ENCODE data around the gene USP6. TPM values are rescaled to one million over a fixed set of nuclear protein-coding genes. Genes with fewer than 3 reads are reported as not detected.
"Not testable (repeated sequence)": the region's sequence is repeated elsewhere in the genome, so short reads cannot be mapped to it uniquely, and the experiment has no call there.

USP6 gene
- total RNA-seq, 1 experiment from 2014 or later = not detected

GRCh38 chr17:5118219-5118618 lies 2.4 kb downstream of the USP6 start:
- no peaks in the 10 kb centered on the region for H3K9me3 ChIP-seq
- no peak for DNase-seq
- H3K27me3 ChIP-seq = no peaks in the 10 kb centered on the region
- H3K4me3 ChIP-seq = no peak overlapping the region
- H3K36me3 ChIP-seq = peaks cover 7% of the 10 kb centered on the region; the same call in 1 of the 2 replicates

DNA sequence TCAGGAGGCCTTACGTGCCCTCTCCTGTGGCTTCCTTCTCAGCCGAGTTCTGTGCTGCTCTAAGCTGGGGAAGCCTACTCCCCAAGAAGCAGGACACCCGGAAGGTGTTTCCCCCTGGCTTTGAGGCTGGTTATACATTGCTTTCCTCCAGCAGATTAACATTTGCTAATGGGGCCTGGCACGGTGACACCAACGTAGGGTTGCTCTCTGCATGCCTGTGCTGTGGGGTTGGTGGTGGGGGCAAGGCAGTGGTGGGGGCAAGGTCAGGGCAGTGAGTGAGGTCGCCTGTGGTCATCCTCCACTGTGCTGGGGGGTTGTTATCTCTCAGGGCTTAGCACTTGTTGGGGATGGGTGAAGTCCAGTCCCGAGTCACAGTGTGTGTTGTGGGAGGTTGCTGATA lies 4.2 kb downstream of the USP6 start:
- DNase-seq = no peak
- H3K36me3 ChIP-seq = no peaks in the 10 kb centered on the region
- H3K27me3 ChIP-seq = no peaks in the 10 kb centered on the region
- H3K4me3 ChIP-seq = no peak overlapping the region
- H3K9me3 ChIP-seq = no peaks in the 10 kb centered on the region

DNA sequence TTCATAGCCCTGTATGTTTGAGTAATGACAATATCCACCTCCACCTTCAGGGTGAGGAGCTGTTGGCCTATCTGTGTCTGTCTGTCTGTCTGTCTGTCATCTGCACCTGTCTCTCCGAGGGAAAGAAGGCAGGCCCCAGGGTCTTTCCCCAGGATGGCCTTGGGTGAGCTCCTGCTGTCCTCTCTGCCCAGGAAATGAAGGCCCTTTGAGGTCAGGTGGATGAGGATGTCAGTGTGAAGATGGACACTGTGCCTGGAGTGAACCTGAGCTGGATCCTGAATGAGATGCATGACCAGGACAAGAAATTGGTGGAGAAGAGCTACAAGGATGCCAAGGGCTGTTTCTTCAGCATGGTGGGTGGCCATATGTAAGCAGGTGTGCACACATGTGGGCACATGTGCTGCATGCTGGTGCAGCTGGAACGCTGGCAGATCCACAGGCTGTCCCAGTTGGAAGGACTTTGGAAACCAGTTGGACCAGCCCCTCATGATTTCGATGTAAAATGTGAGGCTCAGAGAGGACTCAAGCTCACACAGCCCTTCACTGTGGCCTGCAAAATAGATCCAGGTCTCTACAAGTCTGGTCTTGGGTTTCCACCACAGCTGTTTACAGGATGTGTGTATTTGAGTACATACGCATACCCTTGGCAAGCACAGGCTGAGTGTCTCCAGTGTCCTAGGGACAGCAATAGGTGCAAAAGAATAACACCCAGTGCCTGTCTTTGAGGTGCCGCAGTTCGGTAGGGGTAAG lies 4.8 kb downstream of the USP6 start:
- H3K4me3 ChIP-seq, H3K9me3 ChIP-seq, H3K36me3 ChIP-seq, H3K27me3 ChIP-seq, DNase-seq: not testable (repeated sequence)

- DNase-seq = no peak
- H3K9me3 ChIP-seq = no peaks in the 10 kb centered on the region
- no peaks in the 10 kb centered on the region for H3K36me3 ChIP-seq
- no peak overlapping the region for H3K4me3 ChIP-seq
- no peaks in the 10 kb centered on the region for H3K27me3 ChIP-seq
These were observed 5.5 kb downstream of the USP6 start for GRCh38 chr17:5121186-5121841.

- not testable (repeated sequence) for H3K36me3 ChIP-seq, DNase-seq, H3K4me3 ChIP-seq, H3K9me3 ChIP-seq, H3K27me3 ChIP-seq
These were observed 6.2 kb downstream of the USP6 start for GRCh38 chr17:5122056-5122455.

DNA sequence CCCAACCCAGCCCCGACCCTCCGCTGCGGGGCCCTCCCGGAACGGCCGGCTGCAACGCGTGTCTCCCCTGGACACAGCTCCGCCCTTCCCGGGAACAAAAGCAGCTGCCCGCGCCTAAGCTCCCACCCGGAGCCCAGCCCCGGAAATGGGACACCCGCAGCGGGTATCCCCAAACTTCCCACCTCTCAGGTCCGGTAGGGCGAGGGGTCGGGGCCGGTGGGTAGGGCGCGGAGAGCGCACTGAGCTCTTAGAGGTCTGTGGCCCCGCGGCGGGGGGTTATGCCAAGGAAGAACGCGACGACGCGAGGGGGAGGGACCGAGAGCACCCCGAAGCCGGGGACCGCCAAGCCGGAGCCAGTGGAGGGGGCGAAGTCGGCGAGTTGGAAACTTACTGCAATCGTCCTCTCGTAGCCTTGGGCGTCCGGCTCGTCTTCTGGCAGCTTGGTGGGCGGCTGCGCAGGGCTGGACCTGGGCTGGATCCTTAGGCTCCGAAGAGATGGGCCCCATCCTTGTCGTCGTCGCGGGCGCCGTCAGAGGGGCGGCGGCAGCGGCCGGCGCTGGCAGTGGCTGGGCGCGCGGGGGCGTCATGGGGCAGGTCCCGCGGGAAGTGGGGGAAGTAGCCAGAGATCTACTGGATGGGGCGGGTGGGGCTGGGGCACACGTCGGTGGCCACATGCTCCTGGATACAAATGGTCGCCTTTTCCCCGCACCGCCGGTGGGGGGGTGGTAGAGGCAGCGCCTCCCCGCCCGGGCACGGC lies 6.9 kb downstream of the USP6 start:
- Histone ChIP-seq H3K36me3 (no peaks in the 10 kb centered on the region), H3K4me3 (peak overlapping the region; percentile 34), H3K9me3 (no peaks in the 10 kb centered on the region), H3K27me3 (no peaks in the 10 kb centered on the region)
- DNase-seq = peak; percentile 13

DNA sequence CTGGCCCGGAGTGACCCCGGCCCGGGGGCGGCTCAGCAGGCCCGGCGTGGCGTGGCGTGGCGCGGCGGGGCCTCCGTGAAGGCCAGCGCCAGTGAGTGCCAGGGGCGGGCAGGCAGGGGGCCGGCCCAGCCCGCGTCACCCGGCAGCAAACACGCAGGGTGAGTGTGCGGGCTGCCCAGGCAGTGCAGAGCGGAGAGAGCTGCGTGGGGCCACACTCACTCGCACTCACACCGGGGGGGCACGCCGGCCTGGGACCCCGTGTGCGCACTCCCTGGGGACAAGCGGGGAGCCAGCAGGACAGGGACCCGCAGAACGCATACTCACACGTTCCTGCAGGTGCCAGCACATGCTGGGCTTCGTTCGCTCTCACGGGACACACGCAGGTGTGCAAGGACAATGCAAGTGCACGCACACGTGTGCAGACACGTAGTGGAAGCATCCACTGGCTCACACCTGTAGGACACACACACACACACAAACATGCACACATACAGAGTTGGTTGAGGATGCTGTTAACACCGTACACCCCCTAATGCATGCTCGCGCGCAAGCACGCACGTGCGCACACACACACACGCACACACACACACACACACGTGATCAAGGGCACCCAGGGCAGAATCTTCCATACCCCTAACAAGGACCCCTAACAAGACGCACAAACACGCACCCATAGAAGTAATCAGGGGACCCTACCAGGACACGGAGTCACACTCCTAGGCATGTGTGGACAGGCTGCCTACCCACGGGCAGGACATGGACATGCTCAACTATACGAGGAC lies 7.7 kb downstream of the USP6 start:
- H3K9me3 ChIP-seq = no peaks in the 10 kb centered on the region
- no peaks in the 10 kb centered on the region for H3K27me3 ChIP-seq
- DNase-seq = no peak
- H3K36me3 ChIP-seq = no peaks in the 10 kb centered on the region
- H3K4me3 ChIP-seq = no peak overlapping the region

GRCh38 chr17:5124125-5124760 lies 8.4 kb downstream of the USP6 start:
- not testable (repeated sequence) for H3K27me3 ChIP-seq, DNase-seq

DNA sequence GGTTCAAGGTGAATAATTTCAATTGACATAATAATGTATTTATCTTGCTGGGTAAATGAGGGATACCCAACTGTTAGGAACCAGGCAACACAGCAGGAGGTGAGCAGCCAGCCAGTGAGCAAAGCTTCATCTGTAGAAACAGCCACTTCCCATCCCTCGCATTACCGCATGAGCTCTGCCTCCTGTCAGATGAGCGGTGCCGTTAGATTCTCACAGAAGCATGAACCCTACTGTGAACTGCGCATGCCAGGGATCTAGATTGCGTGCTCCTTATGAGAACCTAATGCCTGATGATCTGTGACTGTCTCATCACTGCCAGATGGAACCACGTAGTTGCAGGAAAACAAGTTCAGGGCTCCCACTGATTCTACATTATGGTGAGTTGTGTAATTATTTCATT lies 9.1 kb downstream of the USP6 start:
- not testable (repeated sequence) for H3K9me3 ChIP-seq, DNase-seq, H3K4me3 ChIP-seq, H3K27me3 ChIP-seq, H3K36me3 ChIP-seq

More at GRCh38 chr17:5124125-5124760, 8.4 kb downstream of the USP6 start:
- not testable (repeated sequence) for H3K9me3 ChIP-seq, H3K4me3 ChIP-seq, H3K36me3 ChIP-seq

DNA sequence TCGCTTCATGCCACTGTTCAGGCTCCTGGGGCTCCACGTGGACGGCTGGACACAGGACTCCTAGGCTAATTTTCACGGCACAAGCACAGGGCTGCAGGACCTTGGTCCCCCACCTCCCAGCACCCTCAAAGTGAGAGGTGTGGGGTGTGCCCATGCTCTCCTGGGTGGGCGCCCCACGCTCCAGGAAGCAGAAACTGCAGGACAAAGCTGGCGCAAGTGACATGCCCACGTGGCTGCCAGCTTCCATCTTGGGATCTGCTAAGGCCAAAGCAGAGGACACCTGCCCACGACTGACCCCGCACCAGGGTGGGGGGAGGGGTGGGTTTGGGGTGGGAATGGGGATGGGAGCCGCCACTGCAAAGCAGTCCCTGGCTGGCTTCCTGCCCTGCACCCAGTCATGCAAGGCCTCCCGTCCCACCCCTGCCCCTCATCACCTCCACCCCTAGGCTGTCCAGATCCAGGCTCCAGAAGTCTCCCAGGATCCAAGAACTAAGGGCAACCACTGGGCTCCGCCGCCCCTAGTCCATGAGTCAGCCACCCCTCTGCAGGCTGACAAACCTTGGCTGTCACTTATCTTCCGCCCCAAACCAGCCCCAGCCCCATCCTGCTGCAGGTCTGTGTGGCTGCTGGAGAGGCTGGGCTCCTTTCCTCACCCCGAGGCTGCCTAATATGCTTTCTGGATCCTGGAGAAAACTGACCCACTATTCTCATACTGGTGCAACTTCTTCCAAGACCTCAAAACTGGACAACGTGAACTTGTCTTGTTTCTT lies 11.1 kb downstream of the USP6 start:
- H3K9me3 ChIP-seq = no peaks in the 10 kb centered on the region
- H3K27me3 ChIP-seq = no peaks in the 10 kb centered on the region
- no peaks in the 10 kb centered on the region for H3K36me3 ChIP-seq
- no peak for DNase-seq
- H3K4me3 ChIP-seq = no peak overlapping the region

DNA sequence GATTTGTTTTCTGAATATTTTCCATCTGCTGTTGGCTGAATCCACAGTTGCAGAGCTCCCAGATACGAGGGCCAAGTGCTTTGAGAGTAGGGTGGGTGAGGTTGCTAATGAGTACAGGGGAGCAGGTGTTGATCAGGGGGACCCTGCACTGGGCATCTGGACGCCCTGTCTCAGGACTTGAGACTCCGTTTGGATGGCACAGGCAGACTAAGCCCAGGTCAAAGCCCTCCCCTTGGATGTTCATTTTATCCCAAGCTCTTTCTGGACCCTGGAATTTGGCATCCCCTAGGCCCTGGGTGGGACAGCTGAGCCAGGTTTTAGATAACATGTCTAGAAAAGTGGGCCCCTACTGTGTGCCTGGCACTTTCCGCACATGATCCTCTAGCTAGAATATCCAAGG lies 12.1 kb downstream of the USP6 start:
- DNase-seq = no peak
- Histone ChIP-seq H3K27me3 (no peaks in the 10 kb centered on the region), H3K4me3 (no peak overlapping the region), H3K36me3 (no peaks in the 10 kb centered on the region), H3K9me3 (no peaks in the 10 kb centered on the region)

- not testable (repeated sequence) for H3K36me3 ChIP-seq, H3K9me3 ChIP-seq, H3K27me3 ChIP-seq, DNase-seq, H3K4me3 ChIP-seq
These were observed 12.6 kb downstream of the USP6 start for GRCh38 chr17:5128387-5128786.

- no peaks in the 10 kb centered on the region for H3K9me3 ChIP-seq
- no peaks in the 10 kb centered on the region for H3K27me3 ChIP-seq
- no peak overlapping the region for H3K4me3 ChIP-seq
- no peak for DNase-seq
- H3K36me3 ChIP-seq = no peaks in the 10 kb centered on the region
These were observed 13.2 kb downstream of the USP6 start for GRCh38 chr17:5128905-5129535.

DNA sequence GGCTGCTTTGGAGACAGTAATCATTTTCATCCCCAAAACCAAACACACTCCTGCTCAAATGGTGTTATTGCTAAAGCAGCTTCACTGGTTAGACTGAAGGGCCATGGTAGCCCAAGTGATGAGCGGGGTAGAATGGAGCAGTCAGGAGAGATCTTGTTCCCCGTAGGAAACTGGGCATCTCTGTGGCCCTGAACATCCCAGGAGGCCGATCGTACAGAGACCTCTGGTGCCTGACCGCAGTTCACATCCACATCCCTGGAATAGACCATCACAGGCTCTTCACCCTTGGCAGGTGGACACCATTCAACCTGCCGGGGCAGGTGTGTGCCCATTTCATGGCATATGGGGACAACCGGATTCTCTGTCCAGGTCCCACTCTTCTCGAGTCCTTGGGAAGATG lies 13.9 kb downstream of the USP6 start:
- not testable (repeated sequence) for H3K9me3 ChIP-seq, H3K4me3 ChIP-seq, H3K36me3 ChIP-seq, H3K27me3 ChIP-seq, DNase-seq

DNA sequence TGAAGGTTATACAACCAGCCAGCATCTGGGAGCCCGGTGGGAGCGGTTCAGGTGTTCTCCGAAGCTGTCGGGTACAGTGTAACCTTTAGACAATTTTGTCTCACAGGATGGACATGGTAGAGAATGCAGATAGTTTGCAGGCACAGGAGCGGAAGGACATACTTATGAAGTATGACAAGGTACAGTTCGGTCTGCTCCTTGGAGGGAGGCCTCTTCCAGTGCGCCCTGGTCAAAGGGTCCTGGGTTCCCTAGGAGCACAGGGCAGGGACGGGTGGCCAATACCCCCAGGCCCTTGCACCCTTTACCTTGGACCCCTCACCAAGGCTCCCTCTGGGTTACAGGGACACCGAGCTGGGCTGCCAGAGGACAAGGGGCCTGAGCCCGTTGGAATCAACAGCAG lies 14.4 kb downstream of the USP6 start:
- not testable (repeated sequence) for H3K9me3 ChIP-seq, H3K4me3 ChIP-seq, H3K36me3 ChIP-seq, DNase-seq, H3K27me3 ChIP-seq

Data from MG63 (cell line).